Testis (tissue), 3 donors: Measurements from ENCODE around the gene CHDH. TPM values are rescaled to one million over a fixed set of nuclear protein-coding genes. Genes with fewer than 3 reads are reported as not detected.

Source experiments
- DNase-seq: peaks from one replicate; pipeline ENCODE4 v3.0.0-alpha.2; 2019
- H3K27ac ChIP-seq, 2 donors: fragments of 200-600 bp; sonication (generic); one replicate each; pipeline ENCODE4 v1.5.1; 2019
- H3K27me3 ChIP-seq: fragments of 200-600 bp; sonication (generic); one replicate; pipeline ENCODE4 v1.5.1; 2019
- H3K36me3 ChIP-seq: fragments of 200-600 bp; sonication (generic); one replicate; pipeline ENCODE4 v1.5.1; 2017; ENCODE audit warnings: low read depth; ENCODE audit errors: missing control alignments
- H3K4me1 ChIP-seq: fragments of 200-600 bp; sonication (generic); one replicate; pipeline ENCODE4 v1.5.1; 2019
- H3K4me3 ChIP-seq, 2 donors: fragments of 200-600 bp; sonication (generic); one replicate each; pipeline ENCODE4 v1.5.1; 2017 to 2019
- H3K9me3 ChIP-seq: fragments of 200-600 bp; sonication (generic); one replicate; pipeline ENCODE4 v1.5.1; 2017
- CTCF ChIP-seq, 3 experiments: fragments of 450-650 bp in 2 of 3; fragments of 200-600 bp in 1 of 3; sonication (generic) in 1 of 3; IDR thresholded peaks; one replicate each; pipeline ENCODE4 v1.5.1; 2016 to 2019; ENCODE audit warnings: antibody characterized with exemption in 3 of 3, mild to moderate bottlenecking in 2 of 3, moderate library complexity in 1 of 3
- POLR2A ChIP-seq: fragments of 450-650 bp; IDR thresholded peaks from one replicate; pipeline ENCODE4 v1.6.1; 2017; ENCODE audit warnings: antibody characterized with exemption, mild to moderate bottlenecking, moderate library complexity
- WGBS, 2 donors: methylation state at CpG; one replicate each; pipeline ENCODE4 v1.1.5; 2018; 5-methylcytosine and 5-hydroxymethylcytosine counted together
- intact Hi-C: fragments of 100-400 bp; cut with DNase I; formaldehyde crosslinking; loops from one replicate; pipeline ENCODE4 v1.15.1; 2023; ENCODE audit warnings: low total_unique reads
- polyA plus RNA-seq: library from polyadenylated mRNA; stranded (reverse); fragments of 350-450 nt; fragmentation: Illumina TruSeq; extraction: RNeasy Lipid Tissue Mini Kit (QIAGEN cat#74804); gene quantifications from one replicate; pipeline ENCODE4 v1.2.3, GENCODE V29; 2014; ENCODE audit warnings: low read depth, low replicate concordance; ENCODE audit not compliant: insufficient read depth
- total RNA-seq, 2 donors: library from RNA; depleted of rRNA; stranded (reverse); fragments of >200 nt; gene quantifications; one replicate each; pipeline ENCODE4 v1.2.3, GENCODE V29; 2016

CHDH gene
- total and polyA plus RNA-seq, 3 donors from 2014 or later: 13.5 to 41.4 (median 28.1) TPM

GRCh38 chr3:53888232-53888631 lies 42.0 kb upstream of the CHDH start:
- Histone ChIP-seq H3K4me1 (no peaks in the 10 kb centered on the region), H3K4me3 (no peak overlapping the region), H3K27me3 (no peaks in the 10 kb centered on the region), H3K9me3 (no peaks in the 10 kb centered on the region), H3K36me3 (no peaks in the 10 kb centered on the region), H3K27ac (no peak overlapping the region)
- WGBS, 2 donors: 81% methylated on average over 1 of the region's 1 CpG
- intact Hi-C loops: no loop called here
- no peak for DNase-seq
- TF ChIP-seq POLR2A (no peak), CTCF (IDR thresholded peaks at IDR 0.05) (no peak)

- intact Hi-C loops: no loop called here
- DNase-seq: no peak
- TF ChIP-seq CTCF (IDR thresholded peaks at IDR 0.05) (no peak), POLR2A (no peak)
- Histone ChIP-seq H3K4me3 (no peak overlapping the region), H3K27ac (no peak overlapping the region), H3K4me1 (no peaks in the 10 kb centered on the region), H3K27me3 (no peaks in the 10 kb centered on the region), H3K9me3 (no peaks in the 10 kb centered on the region), H3K36me3 (no peaks in the 10 kb centered on the region)
Observed at GRCh38 chr3:53887446-53887845, 41.2 kb upstream of the CHDH start.

- Histone ChIP-seq H3K27ac (no peak overlapping the region), H3K4me3 (no peak overlapping the region), H3K36me3 (no peaks in the 10 kb centered on the region), H3K4me1 (peaks cover 11% of the 10 kb centered on the region), H3K27me3 (no peaks in the 10 kb centered on the region), H3K9me3 (no peaks in the 10 kb centered on the region)
- TF ChIP-seq CTCF (IDR thresholded peaks at IDR 0.05) (no peak), POLR2A (no peak)
- intact Hi-C loops: no loop called here
- WGBS, 2 donors: 84 to 93% methylated on average over 3 of the region's 3 CpGs
- no peak for DNase-seq
Observed at GRCh38 chr3:53885239-53885638, 39.0 kb upstream of the CHDH start.

GRCh38 chr3:53884623-53885022 lies 38.4 kb upstream of the CHDH start:
- Histone ChIP-seq H3K9me3 (no peaks in the 10 kb centered on the region), H3K36me3 (no peaks in the 10 kb centered on the region), H3K27ac (no peak overlapping the region), H3K4me3 (no peak overlapping the region), H3K27me3 (no peaks in the 10 kb centered on the region), H3K4me1 (peaks cover 11% of the 10 kb centered on the region)
- DNase-seq: no peak
- TF ChIP-seq CTCF (IDR thresholded peaks at IDR 0.05): no peak
- TF ChIP-seq POLR2A: no peak
- 90 to 95% methylated on average over 11 of the region's 11 CpGs for WGBS, 2 donors
- intact Hi-C loops: no loop called here

GRCh38 chr3:53883008-53883407 lies 36.8 kb upstream of the CHDH start:
- Histone ChIP-seq H3K27me3 (no peaks in the 10 kb centered on the region), H3K9me3 (no peaks in the 10 kb centered on the region), H3K36me3 (no peaks in the 10 kb centered on the region), H3K4me3 (no peak overlapping the region), H3K4me1 (peaks cover 11% of the 10 kb centered on the region), H3K27ac (no peak overlapping the region)
- TF ChIP-seq POLR2A (no peak), CTCF (IDR thresholded peaks at IDR 0.05) (no peak)
- WGBS, 2 donors: 69 to 81% methylated on average over 4 of the region's 4 CpGs
- intact Hi-C loops: no loop called here
- no peak for DNase-seq
